GM12801 (cell line): Measurements from ENCODE around the gene UPP2.

ENCODE experiments used
- CTCF ChIP-seq: IDR thresholded peaks from one replicate; pipeline ENCODE4 v1.5.1; 2011; ENCODE audit warnings: control low read depth; ENCODE audit not compliant: insufficient read length; ENCODE audit errors: extremely low read depth

The UPP2 gene

GRCh38 chr2:158101384-158101926 lies at the start of gene UPP2:
UPP2 (plus strand) TSS chr2:158101876; CDS start chr2:158102064, 188 bp downstream.
- no peak for TF ChIP-seq CTCF

DNA sequence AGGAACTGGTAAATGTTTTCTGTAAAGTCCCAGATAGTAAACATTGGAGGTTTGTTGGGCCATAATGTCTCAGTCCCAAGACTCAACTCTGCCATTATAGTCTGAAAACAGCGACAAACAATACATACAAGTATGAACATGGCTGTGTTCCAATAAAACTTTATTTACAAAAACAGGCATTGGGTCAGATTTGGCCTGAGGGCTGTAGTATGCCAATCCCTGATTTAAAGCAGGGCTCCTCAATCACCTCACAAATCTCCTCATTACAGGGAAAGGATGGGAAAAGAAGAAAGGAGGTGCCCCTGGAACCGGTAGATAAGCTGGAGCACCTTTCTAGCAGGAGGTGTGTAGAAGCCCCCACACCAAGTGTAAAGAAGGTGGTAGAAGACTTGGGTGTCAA lies 48.9 kb upstream of the UPP2 start:
- no peak for TF ChIP-seq CTCF

DNA sequence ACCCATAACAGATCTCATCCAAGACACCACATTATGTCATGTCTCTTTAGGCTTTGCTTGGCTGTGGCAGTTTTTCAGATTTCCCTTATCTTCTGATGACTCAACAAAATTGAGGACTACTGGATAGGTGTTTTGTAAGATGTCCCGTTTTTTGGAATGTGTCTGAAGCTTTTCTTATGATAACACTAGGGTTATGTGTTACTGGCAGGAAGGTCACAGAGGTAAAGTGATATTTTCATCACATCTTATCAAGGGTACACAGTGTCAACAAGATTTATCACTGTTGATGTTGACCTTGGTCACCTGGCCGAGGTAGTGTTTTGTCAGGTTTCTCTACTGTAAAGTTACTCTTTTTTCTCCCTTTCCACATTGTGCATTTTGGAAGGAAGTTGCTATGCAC lies 44.8 kb upstream of the UPP2 start:
- TF ChIP-seq CTCF = no peak

DNA sequence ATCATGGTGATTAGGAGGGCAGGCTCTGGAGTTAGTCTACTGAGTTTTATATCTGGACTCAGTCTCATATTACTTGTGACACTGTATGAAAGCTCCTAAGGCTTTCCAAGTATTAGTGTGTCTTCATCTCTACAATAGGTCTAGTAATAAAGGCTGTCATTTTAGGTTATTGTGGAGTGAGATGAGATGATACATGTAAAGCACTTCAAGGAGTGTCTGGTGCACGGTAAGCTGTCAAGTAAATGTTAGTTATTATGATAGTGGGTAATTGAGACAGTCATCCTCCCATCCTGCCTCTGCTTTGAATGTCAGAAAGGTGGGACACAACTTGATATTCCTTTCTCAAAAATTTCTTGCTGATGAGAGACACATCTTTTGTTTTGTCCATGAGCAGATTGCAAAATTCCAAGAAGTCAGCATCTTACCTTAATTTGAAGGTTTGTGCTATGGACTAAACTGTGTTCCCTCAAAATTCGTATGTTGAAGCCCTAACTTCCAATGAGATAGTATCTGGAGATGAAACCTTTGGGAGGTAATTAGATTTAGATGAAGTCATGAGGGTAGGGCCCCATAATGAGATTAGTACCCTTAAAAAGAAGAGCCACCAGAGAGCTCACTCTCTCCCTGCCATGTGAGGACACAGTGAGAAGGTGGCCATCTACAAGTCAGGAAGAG lies 41.4 kb upstream of the UPP2 start:
- TF ChIP-seq CTCF = no peak

DNA sequence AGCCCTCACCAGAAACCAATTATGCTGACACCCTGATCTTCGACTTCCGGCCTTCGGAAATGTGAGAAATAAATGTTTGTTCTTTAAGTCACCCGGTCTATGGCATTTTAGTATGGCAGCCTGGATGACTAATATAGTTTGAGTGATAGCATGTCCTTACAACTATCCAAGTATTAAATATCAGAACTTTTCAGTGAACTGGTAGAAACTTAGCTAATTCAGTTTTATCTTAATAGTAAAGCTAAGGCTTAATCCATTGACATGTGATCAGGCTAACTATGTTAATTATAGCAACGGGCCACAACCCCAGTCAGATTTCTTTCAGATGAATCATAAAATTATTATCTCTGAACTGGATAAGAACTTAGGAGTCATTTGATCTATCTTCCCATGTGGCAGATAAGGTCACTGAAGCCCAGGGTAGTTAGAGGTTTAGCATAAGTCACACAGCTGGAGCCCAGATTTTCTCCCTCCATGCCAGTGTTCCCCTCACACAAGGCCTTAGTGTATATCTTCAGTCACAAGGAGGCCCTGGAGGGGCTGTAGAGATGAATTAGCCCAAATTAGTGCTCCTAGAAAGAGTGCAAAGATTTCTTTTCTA lies 40.7 kb upstream of the UPP2 start:
- no peak for TF ChIP-seq CTCF

DNA sequence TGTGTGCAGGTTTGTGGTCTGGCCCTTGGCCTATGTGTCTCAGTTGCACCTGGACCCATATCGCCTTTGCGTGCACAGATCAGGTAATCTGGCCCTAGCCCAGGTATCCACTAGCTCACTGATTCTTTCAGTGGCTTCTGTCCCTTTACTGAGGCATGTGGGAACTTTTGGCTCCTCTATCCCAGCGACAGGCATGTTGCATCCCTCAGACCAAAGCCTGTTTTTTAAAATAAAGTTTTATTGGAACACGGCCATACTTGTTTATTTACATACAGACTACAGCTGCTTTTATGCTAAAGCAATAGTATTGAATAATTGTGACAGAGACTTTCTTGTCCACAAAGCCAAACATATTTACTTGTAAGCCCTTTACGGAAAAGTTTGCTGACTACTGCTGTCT lies 39.9 kb upstream of the UPP2 start:
- no peak for TF ChIP-seq CTCF

DNA sequence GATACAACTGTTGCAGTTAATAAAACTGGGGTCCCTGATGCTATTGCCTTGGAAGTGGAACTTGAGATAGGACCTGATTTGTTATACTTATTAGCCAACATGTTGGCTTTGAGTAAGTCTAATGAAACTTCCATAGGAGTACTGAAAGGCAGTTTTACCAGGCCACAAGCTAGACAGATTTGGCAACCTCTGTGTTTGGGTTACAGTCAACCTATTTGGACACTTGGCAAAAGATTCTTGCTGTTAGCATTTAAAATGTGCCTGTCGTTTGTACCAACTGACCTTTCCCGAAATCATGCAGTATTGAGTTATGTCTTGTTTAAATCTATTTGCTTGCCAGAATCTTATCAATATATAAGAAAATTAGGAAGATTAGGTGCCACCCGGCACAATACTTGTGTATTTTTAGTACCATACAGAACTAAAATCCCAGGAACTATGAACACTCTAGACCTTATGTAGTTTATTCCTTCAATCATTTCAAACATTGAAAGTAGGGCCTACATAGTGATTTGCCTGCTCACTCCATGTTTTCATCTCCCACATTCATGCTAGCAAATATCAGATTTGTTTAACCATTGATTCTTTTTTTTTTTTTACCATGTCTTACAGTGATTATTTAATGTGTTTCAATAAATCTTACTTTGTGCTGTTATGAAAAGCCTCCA lies 35.5 kb upstream of the UPP2 start:
- TF ChIP-seq CTCF = no peak
